Neuronal stem cell (in vitro differentiated cells): ENCODE results near the gene PRDM8.
A peak's percentile ranks its signal among the peaks of the same experiment; 100 is the strongest.

Experiments
- DNase-seq: peaks from one replicate; pipeline ENCODE4 v3.0.0-alpha.2; 2013; ENCODE audit warnings: low spot score
- H2AFZ ChIP-seq: one replicate; pipeline ENCODE4 v1.6.1; 2013; ENCODE audit warnings: mild to moderate bottlenecking, low read length, inconsistent platforms
- H2AK5ac ChIP-seq: 2 replicates; pipeline ENCODE4 v1.6.1; 2013; ENCODE audit warnings: low read depth, mild to moderate bottlenecking, inconsistent platforms, low read length, moderate library complexity, mixed read lengths
- H2BK120ac ChIP-seq: 2 replicates; pipeline ENCODE4 v1.6.1; 2013; ENCODE audit warnings: low read depth, mild to moderate bottlenecking, inconsistent platforms, low read length, moderate library complexity, mixed read lengths
- H2BK12ac ChIP-seq: one replicate; pipeline ENCODE4 v1.6.1; 2013; ENCODE audit warnings: low read length, inconsistent platforms
- H2BK15ac ChIP-seq: 2 replicates; pipeline ENCODE4 v1.6.1; 2013; ENCODE audit warnings: mild to moderate bottlenecking, low read length, inconsistent platforms, mixed read lengths
- H2BK5ac ChIP-seq: one replicate; pipeline ENCODE4 v1.6.1; 2013; ENCODE audit warnings: inconsistent platforms, mild to moderate bottlenecking, low read length, moderate library complexity
- H3K14ac ChIP-seq: one replicate; pipeline ENCODE4 v1.6.1; 2013; ENCODE audit warnings: low read length, inconsistent platforms
- H3K18ac ChIP-seq: 2 replicates; pipeline ENCODE4 v1.6.1; 2013; ENCODE audit warnings: low read length, inconsistent platforms
- H3K23ac ChIP-seq: 2 replicates; pipeline ENCODE4 v1.6.1; 2013; ENCODE audit warnings: low read depth, mild to moderate bottlenecking, mixed read lengths, low read length, inconsistent platforms; ENCODE audit not compliant: poor library complexity
- H3K27ac ChIP-seq: replicated peaks from 3 replicates; pipeline ENCODE4 v1.5.1; 2013; ENCODE audit warnings: low read length, inconsistent platforms
- H3K27me3 ChIP-seq, 3 experiments: 2 replicates each; pipeline ENCODE4 v1.6.1; 2013; ENCODE audit warnings: low read length in 3 of 3, mild to moderate bottlenecking in 2 of 3, inconsistent platforms in 1 of 3, low read depth in 1 of 3, mixed read lengths in 1 of 3, moderate library complexity in 1 of 3; ENCODE audit not compliant: control insufficient read depth in 3 of 3, insufficient read depth in 3 of 3
- H3K36me3 ChIP-seq, 2 donors: replicated peaks in 1 of 2; 2 replicates each; pipeline ENCODE4 v1.6.1; 2013; ENCODE audit warnings: low read length in 2 of 2; ENCODE audit not compliant: control insufficient read depth in 2 of 2, insufficient read depth in 2 of 2
- H3K4ac ChIP-seq: 2 replicates; pipeline ENCODE4 v1.6.1; 2013; ENCODE audit warnings: inconsistent platforms, mild to moderate bottlenecking, low read length, moderate library complexity
- H3K4me1 ChIP-seq, 2 donors: 1 replicate in 1 of 2; 2 replicates in 1 of 2; pipeline ENCODE4 v1.6.1; 2013; ENCODE audit warnings: low read length in 2 of 2, low read depth in 1 of 2; ENCODE audit not compliant: control insufficient read depth in 2 of 2, insufficient read depth in 1 of 2
- H3K4me2 ChIP-seq: one replicate; pipeline ENCODE4 v1.6.1; 2013; ENCODE audit warnings: mild to moderate bottlenecking, low read length, inconsistent platforms; ENCODE audit not compliant: insufficient read depth, poor library complexity, severe bottlenecking
- H3K4me3 ChIP-seq, 2 donors: 2 replicates each; pipeline ENCODE4 v1.5.1; 2013; ENCODE audit warnings: low read length in 2 of 2, mild to moderate bottlenecking in 2 of 2, inconsistent platforms in 1 of 2, moderate library complexity in 1 of 2
- H3K79me1 ChIP-seq: one replicate; pipeline ENCODE4 v1.6.1; 2013; ENCODE audit warnings: low read depth, mild to moderate bottlenecking, inconsistent platforms, low read length, moderate library complexity
- H3K9ac ChIP-seq: one replicate; pipeline ENCODE4 v1.6.1; 2013; ENCODE audit warnings: mild to moderate bottlenecking, low read depth, low read length, inconsistent platforms; ENCODE audit not compliant: poor library complexity
- H3K9me3 ChIP-seq, 2 donors: replicated peaks in 1 of 2; 2 replicates each; pipeline versions ENCODE3 to v1.6.1; 2013; ENCODE audit warnings: low read length in 2 of 2, mild to moderate bottlenecking in 2 of 2, inconsistent platforms in 1 of 2, low read depth in 1 of 2, mixed read lengths in 1 of 2, moderate library complexity in 1 of 2; ENCODE audit not compliant: control insufficient read depth in 2 of 2, insufficient read depth in 1 of 2
- H4K8ac ChIP-seq: one replicate; pipeline ENCODE4 v1.6.1; 2013; ENCODE audit warnings: low read depth, mild to moderate bottlenecking, inconsistent platforms, low read length, moderate library complexity
- H4K91ac ChIP-seq: one replicate; pipeline ENCODE4 v1.6.1; 2013; ENCODE audit warnings: low read length, low read depth, mild to moderate bottlenecking, inconsistent platforms; ENCODE audit not compliant: poor library complexity
- WGBS, 2 donors: extraction: QIAGEN DNeasy Blood & Tissue Kit; methylation state at CpG; one replicate each; pipeline ENCODE4 v1.1.7; 2013; ENCODE audit warnings: missing lambda C conversion rate in 2 of 2, mixed read lengths in 1 of 2; ENCODE audit not compliant: insufficient read length in 2 of 2, insufficient replicate concordance in 1 of 2; ENCODE audit errors: extremely low coverage in 2 of 2; 5-methylcytosine and 5-hydroxymethylcytosine counted together

PRDM8 gene

DNA sequence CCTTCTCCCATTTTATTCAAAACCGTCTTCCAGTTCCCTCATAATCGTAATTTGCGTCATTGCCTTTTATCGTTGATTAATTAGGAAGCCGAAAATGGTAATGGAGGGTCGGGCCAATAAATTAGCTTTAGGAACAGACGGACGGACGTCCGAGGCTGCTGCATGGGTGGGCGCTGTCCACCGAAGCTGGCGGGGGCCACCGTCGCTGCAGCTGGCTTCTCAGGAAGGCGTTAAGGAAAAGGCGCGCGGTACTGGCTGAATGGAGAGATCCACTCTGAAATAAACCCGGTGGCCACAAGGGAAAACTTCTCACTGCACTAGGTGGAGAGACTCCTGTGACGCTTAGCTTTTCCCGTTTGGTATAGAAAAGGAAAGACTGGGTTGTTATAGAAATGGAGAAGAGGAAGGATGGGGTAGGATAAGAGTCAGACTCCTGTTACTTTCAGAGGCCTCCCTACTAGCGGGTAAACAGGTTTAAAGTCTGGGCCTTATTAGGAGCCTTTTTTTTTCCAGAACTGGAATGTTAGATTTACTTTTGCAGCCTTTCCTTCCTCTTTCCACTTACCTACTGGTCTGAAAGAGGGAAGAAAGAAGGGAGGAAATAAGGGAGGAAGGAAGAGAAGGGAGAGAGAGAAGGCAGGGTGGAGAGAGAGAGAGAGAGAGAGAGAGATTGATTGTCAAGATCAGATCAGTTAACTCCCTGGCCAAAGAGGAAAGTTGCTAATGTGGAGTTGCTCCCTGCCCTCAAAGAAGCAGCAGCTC is 11.3 kb upstream of the PRDM8 start:
- Histone ChIP-seq H2BK5ac (no peak overlapping the region), H2AFZ (no peak overlapping the region), H3K27ac (no peak overlapping the region), H2BK120ac (no peak overlapping the region), H3K9ac (no peak overlapping the region), H3K4me1 (peaks cover 5 to 9% of the 10 kb centered on the region in 2 donors), H4K91ac (no peak overlapping the region), H3K36me3 (no peaks in the 10 kb centered on the region), H4K8ac (no peak overlapping the region), H3K23ac (no peak overlapping the region), H3K14ac (no peak overlapping the region), H3K18ac (no peak overlapping the region), H2AK5ac (no peak overlapping the region), H3K9me3 (peaks cover 2 to 8% of the 10 kb centered on the region in 2 donors), H3K4ac (no peak overlapping the region), H3K79me1 (no peaks in the 10 kb centered on the region), H3K4me3 (no peak overlapping the region), H3K4me2 (no peak overlapping the region), H3K27me3 (peaks cover 39 to 91% (median 88%) of the 10 kb centered on the region in 3 experiments), H2BK12ac (no peak overlapping the region), H2BK15ac (no peak overlapping the region)
- no peak for DNase-seq
- no CpG with 5 or more reads among the region's 23 CpGs for WGBS, 2 donors

DNA sequence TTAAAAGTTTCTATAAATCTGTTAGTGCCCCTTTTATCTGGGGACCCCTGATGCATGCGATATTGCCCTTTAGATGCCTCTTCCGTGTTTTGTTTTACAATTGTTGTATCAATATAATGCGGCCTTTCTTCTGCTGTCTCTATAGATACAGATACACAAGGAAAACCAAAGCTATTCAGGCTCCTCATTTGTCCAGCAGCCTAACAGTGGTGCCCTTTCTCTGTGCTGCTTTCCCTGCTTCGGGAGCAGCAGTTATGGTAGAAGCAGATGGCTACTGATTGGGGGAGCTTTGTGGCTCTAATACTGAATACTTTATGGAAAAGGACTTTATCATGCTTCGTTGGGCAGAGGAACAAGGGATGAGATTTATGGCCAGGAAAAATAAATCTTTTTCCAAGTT is 10.6 kb upstream of the PRDM8 start:
- no peak overlapping the region for H3K14ac ChIP-seq
- no peaks in the 10 kb centered on the region for H3K36me3 ChIP-seq
- peaks cover 39 to 98% (median 94%) of the 10 kb centered on the region in 3 experiments for H3K27me3 ChIP-seq
- no peak overlapping the region for H3K23ac ChIP-seq
- no peak overlapping the region for H4K8ac ChIP-seq
- no peak overlapping the region for H2BK120ac ChIP-seq
- H2AFZ ChIP-seq: no peak overlapping the region
- DNase-seq: no peak
- no peak overlapping the region for H4K91ac ChIP-seq
- H2AK5ac ChIP-seq: no peak overlapping the region
- H3K79me1 ChIP-seq: no peaks in the 10 kb centered on the region
- H2BK5ac ChIP-seq: no peak overlapping the region
- no peak overlapping the region for H3K4me3 ChIP-seq
- no peak overlapping the region for H3K9ac ChIP-seq
- no peak overlapping the region for H3K27ac ChIP-seq
- no peak overlapping the region for H2BK12ac ChIP-seq
- H3K18ac ChIP-seq: no peak overlapping the region
- peaks cover 2 to 8% of the 10 kb centered on the region in 2 donors for H3K9me3 ChIP-seq
- no peak overlapping the region for H3K4ac ChIP-seq
- peaks cover 5 to 9% of the 10 kb centered on the region in 2 donors for H3K4me1 ChIP-seq
- WGBS, 2 donors: no CpG with 5 or more reads among the region's 5 CpGs
- H3K4me2 ChIP-seq: no peak overlapping the region
- H2BK15ac ChIP-seq: no peak overlapping the region

DNA sequence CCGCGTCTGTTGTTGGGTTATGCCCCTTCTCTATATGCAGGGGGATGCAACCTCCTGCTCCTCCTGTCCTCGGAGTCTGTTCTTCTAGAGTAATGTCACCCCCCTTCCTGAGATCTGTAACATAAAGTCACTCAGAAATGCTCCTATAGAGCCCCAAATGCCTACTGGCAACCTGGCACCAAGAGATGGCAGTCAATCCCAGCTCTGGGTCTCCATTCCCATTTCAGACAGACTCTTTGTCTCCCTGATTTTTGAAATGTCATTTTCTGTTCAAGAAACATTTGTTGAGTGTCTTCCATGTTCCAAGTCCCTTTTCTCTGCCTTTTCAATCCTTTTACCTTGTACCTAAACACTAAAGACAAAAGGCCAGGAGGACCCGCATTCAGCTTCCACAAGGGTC is 9.6 kb upstream of the PRDM8 start:
- no peak overlapping the region for H2AFZ ChIP-seq
- no peak for DNase-seq
- H3K14ac ChIP-seq: no peak overlapping the region
- H3K4me3 ChIP-seq: no peak overlapping the region
- H3K9ac ChIP-seq: no peak overlapping the region
- no peak overlapping the region for H2AK5ac ChIP-seq
- no peak overlapping the region for H2BK120ac ChIP-seq
- H4K91ac ChIP-seq: no peak overlapping the region
- no peak overlapping the region for H3K18ac ChIP-seq
- peaks cover 2 to 8% of the 10 kb centered on the region in 2 donors for H3K9me3 ChIP-seq
- H3K27ac ChIP-seq: no peak overlapping the region
- no peak overlapping the region for H4K8ac ChIP-seq
- H2BK5ac ChIP-seq: no peak overlapping the region
- no peak overlapping the region for H3K4ac ChIP-seq
- H2BK12ac ChIP-seq: no peak overlapping the region
- H3K4me2 ChIP-seq: no peak overlapping the region
- H3K79me1 ChIP-seq: no peaks in the 10 kb centered on the region
- no peak overlapping the region for H3K23ac ChIP-seq
- no CpG with 5 or more reads among the region's 4 CpGs for WGBS, 2 donors
- H2BK15ac ChIP-seq: no peak overlapping the region
- no peaks in the 10 kb centered on the region for H3K36me3 ChIP-seq
- H3K4me1 ChIP-seq: peaks cover 5 to 9% of the 10 kb centered on the region in 2 donors
- H3K27me3 ChIP-seq: peaks cover 40 to 98% (median 95%) of the 10 kb centered on the region in 3 experiments

DNA sequence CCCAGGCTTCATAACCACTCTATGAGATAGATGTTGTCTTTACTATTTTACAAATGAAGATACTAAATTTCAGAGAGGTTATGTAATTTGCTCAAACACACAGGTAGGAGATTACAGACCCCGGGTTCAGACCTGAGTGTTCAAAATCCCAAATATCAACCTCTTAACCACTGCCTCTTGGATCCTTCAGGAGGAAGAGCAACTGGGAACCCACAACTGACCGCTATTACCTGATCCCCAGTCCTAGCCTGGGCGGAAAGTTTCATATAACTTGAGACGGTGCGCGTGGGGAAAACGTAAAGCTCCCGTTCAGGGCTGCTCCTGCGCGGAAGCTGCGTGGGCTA is 8.9 kb upstream of the PRDM8 start:
- WGBS, 2 donors: no CpG with 5 or more reads among the region's 11 CpGs
- H3K27me3 ChIP-seq: peaks cover 38 to 98% (median 95%) of the 10 kb centered on the region in 3 experiments

More for the DNA sequence above, 8.9 kb upstream of the PRDM8 start:
- peak overlapping the region; percentile 8 for H3K23ac ChIP-seq
- no peak overlapping the region for H3K27ac ChIP-seq
- H3K79me1 ChIP-seq: no peaks in the 10 kb centered on the region
- no peak overlapping the region for H3K14ac ChIP-seq
- no peaks in the 10 kb centered on the region for H3K36me3 ChIP-seq
- peak overlapping the region; percentile 15 for H2AK5ac ChIP-seq
- H2BK12ac ChIP-seq: no peak overlapping the region
- H4K91ac ChIP-seq: no peak overlapping the region
- H3K4me3 ChIP-seq: no peak overlapping the region
- H3K4ac ChIP-seq: no peak overlapping the region
- H3K9ac ChIP-seq: no peak overlapping the region
- H3K4me1 ChIP-seq: peaks cover 5% of the 10 kb centered on the region in 2 donors
- H2BK5ac ChIP-seq: no peak overlapping the region
- no peak overlapping the region for H4K8ac ChIP-seq
- DNase-seq: no peak
- H3K4me2 ChIP-seq: no peak overlapping the region
- peaks cover 2 to 8% of the 10 kb centered on the region in 2 donors for H3K9me3 ChIP-seq
- H2BK15ac ChIP-seq: no peak overlapping the region
- H3K18ac ChIP-seq: peak overlapping the region; percentile 39
- no peak overlapping the region for H2AFZ ChIP-seq
- H2BK120ac ChIP-seq: no peak overlapping the region
